Hematopoietic multipotent progenitor cell treated with erythropoietin and hydrocortisone succinate and interleukin-3 and kit ligand, for 15 days (in vitro differentiated cells): ENCODE results near the gene MYOZ3.

Experiments used
- DNase-seq: peaks from one replicate; pipeline ENCODE4 v3.0.0-alpha.2; 2015; ENCODE audit warnings: low spot score

Gene MYOZ3

DNA sequence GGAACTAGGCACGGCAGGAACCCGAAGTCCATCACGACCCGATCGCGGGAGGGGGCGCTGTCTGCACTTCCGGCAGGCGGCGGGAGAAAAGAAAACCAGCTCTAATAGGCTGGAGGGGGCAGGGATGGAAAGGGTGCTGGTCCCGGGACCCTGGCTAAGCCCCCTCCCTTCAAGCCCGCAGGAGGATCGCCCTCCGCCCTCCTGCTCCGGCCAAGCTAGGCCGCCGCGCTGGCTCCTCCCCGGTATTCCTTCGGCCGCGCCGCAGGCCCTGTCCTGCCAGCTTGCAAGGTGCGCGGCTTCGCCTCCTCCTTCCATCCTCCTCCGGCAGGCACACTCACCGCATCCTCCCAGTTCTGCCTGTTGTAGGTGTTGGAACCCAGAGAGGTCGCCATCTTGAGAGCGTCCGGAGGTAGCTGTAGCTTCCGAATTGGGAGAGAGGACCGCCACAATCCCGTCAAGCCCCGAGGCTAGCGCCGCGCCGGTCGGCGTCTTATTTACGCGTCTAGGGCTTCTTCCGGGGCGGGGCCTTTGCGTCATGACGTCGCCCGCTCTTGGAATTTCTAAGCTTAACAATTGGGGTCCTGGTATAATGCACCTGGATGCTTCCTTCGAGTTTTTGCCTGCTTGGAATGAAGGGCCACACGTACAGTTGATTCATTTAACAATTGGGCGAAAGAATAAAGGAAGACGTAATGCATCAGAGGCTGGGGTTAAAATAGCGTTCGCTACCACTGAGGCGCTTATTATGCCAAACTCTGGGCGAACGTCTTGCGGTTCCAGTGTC, 39.7 kb downstream of the MYOZ3 start, which contains the start of gene RBM22:
RBM22 (minus strand) TSS at position 469 of the 784 bp plus-strand sequence; CDS start at position 392, 77 bp downstream.
- DNase-seq: peak; percentile 91

DNA sequence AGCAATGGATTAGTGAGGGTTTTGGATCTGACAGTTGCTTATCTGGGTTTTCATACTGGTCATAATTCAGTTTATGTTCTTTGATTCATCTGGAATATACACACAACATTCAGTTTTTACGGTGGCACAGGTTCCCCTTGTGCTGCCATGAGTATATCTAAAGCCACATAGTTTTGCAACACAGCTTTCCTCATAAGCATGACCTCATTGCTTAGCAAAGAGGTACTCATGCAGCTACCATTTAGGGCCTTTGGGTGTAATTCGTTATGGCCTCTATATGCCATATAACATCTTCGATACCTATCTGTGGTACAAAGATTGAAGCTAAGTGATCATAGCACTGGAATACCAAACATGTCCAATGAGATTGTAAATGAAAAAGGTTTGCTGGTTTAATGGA, 42.7 kb downstream of the MYOZ3 start:
- no peak for DNase-seq

DNA sequence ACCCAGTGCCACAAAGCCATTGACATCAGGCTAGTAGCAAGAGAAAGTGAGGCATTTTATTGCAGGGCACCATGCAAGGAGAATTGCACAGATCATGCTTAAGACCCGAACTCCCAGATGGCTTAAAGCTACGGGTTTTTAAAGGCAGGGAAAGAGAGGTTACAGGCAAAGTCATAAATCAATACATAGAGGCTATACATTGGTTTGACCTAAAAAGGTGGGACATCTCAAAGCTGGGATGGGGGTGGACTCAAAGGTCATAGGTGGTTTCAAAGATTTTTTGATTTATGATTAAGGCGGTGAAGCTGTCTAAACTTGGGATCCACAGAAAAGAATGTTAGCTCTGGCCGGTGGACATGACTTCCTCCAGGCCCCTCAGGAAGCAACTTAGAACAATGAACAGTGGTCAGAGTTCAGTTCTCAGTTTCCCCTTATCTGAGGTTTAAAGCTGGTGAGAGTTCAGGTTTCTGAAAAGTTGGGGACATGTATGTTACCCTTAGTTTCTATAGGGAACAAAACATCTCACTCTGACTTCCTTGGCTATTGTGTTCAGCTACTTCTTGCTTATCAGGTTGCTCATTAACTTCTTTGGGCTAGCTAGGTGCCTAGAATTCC, 45.8 kb downstream of the MYOZ3 start:
- no peak for DNase-seq

DNA sequence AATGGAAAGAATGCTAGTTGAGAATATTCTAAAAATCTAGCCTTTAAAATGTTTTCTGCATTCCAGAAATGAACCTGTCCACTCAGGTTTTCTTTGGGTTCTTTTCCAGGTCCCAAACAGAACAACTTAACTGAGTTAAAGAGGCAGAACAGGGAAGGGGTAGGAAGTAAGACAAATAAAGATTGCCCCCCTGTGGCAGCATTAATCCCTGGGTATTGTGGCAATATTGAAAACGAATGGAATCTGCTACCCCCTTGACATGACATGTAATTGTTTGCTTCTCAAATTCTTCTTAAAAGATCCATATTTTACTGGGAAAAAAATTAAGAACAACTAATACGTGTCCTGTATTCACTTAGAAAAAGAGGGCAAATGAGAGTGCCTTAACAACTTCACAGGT, 49.1 kb downstream of the MYOZ3 start:
- no peak for DNase-seq

DNA sequence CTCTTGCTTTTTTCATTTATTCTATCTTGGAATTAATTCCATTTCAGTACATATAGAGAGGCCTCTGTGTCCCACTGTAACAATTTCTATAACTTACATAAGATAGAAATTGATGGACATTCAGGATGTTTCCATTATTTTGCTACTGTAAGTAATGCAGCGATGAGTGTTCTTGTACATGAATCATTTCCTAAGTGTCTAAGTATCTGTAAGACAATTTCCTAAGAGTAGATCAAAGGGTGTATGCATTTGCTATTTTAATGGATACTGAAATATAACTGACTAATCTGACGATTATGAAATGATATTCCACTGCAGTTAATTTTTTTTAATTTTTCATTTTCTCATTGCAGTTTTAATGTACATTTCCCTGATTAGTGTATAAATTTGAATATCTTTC, 62.8 kb downstream of the MYOZ3 start:
- DNase-seq: no peak
